ENCODE data around the gene HOMER2. TPM values are rescaled to one million over a fixed set of nuclear protein-coding genes. Genes with fewer than 3 reads are reported as not detected.

Gene HOMER2
- total and polyA plus RNA-seq, 4 donors, result 4.3 to 62.0 (median 23.6) TPM

- Histone ChIP-seq H3K27ac (ENCODE audit: low read depth in 1 of 2, low read length in 2 of 2) (no peak overlapping the region), H3K36me3 (ENCODE audit: control insufficient read depth in 4 of 4, insufficient read depth in 3 of 4, low read depth in 1 of 4, low read length in 3 of 4) (no peaks in the 10 kb centered on the region), H3K27me3 (ENCODE audit: control insufficient read depth in 4 of 4, insufficient read depth in 4 of 4, low read length in 3 of 4) (no peaks in the 10 kb centered on the region), H3K4me1 (ENCODE audit: control insufficient read depth in 4 of 4, insufficient read depth in 4 of 4, low read length in 3 of 4) (peaks cover 0 to 17% (median 5%) of the 10 kb centered on the region in 4 donors), H3K9me3 (ENCODE audit: control insufficient read depth in 4 of 4, low read length in 3 of 4) (peaks cover 0 to 9% (median 5%) of the 10 kb centered on the region in 4 donors), H3K9ac (ENCODE audit: low read depth in 1 of 2, low read length in 2 of 2) (no peak overlapping the region), H3K4me3 (ENCODE audit: low read depth in 1 of 3, low read length in 3 of 3) (no peak overlapping the region)
- 88% methylated on average over 4 of the region's 4 CpGs for WGBS
- no peak for TF ChIP-seq FOXA2 (IDR thresholded peaks at IDR 0.05)
- TF ChIP-seq ATF3 (IDR thresholded peaks at IDR 0.05), result no peak
- no peak for TF ChIP-seq NR2F2 (IDR thresholded peaks at IDR 0.05)
- no peak for TF ChIP-seq SP1 (IDR thresholded peaks at IDR 0.05)
- TF ChIP-seq TAF1 (conservative IDR thresholded peaks at IDR 0.05), result no peak
- TF ChIP-seq MAX (IDR thresholded peaks at IDR 0.05), result no peak
- no peak for TF ChIP-seq YY1 (IDR thresholded peaks at IDR 0.05)
- TF ChIP-seq HNF4G (IDR thresholded peaks at IDR 0.05), result no peak
- DNase-seq (ENCODE audit: low spot score), result no peak
Observed at GRCh38 chr15:82911458-82911857, 41.1 kb downstream of the HOMER2 start.

GRCh38 chr15:82910721-82911120 is 41.8 kb downstream of the HOMER2 start:
- peaks cover 0 to 10% (median 3%) of the 10 kb centered on the region in 4 donors for H3K4me1 ChIP-seq (ENCODE audit: control insufficient read depth in 4 of 4, insufficient read depth in 4 of 4, low read length in 3 of 4)
- TF ChIP-seq NR2F2 (IDR thresholded peaks at IDR 0.05), result no peak
- no peak for TF ChIP-seq HNF4G (IDR thresholded peaks at IDR 0.05)
- no peak for TF ChIP-seq MAX (IDR thresholded peaks at IDR 0.05)
- TF ChIP-seq ATF3 (IDR thresholded peaks at IDR 0.05), result no peak
- no peak for TF ChIP-seq FOXA2 (IDR thresholded peaks at IDR 0.05)
- no peaks in the 10 kb centered on the region for H3K27me3 ChIP-seq (ENCODE audit: control insufficient read depth in 4 of 4, insufficient read depth in 4 of 4, low read length in 3 of 4)
- no peak overlapping the region for H3K4me3 ChIP-seq (ENCODE audit: low read depth in 1 of 3, low read length in 3 of 3)
- H3K36me3 ChIP-seq (ENCODE audit: control insufficient read depth in 4 of 4, insufficient read depth in 3 of 4, low read depth in 1 of 4, low read length in 3 of 4), result no peaks in the 10 kb centered on the region
- H3K27ac ChIP-seq (ENCODE audit: low read depth in 1 of 2, low read length in 2 of 2), result no peak overlapping the region
- peaks cover 0 to 9% (median 5%) of the 10 kb centered on the region in 4 donors for H3K9me3 ChIP-seq (ENCODE audit: control insufficient read depth in 4 of 4, low read length in 3 of 4)
- DNase-seq (ENCODE audit: low spot score), result no peak
- no peak overlapping the region for H3K9ac ChIP-seq (ENCODE audit: low read depth in 1 of 2, low read length in 2 of 2)
- 80% methylated on average over 4 of the region's 4 CpGs for WGBS

GRCh38 chr15:82909080-82909815 is 43.3 kb downstream of the HOMER2 start:
- Histone ChIP-seq H3K4me1 (ENCODE audit: control insufficient read depth in 4 of 4, insufficient read depth in 4 of 4, low read length in 3 of 4) (peaks cover 0 to 2% (median 0%) of the 10 kb centered on the region in 4 donors), H3K9me3 (ENCODE audit: control insufficient read depth in 4 of 4, low read length in 3 of 4) (peaks cover 0 to 9% (median 5%) of the 10 kb centered on the region in 4 donors), H3K4me3 (ENCODE audit: low read depth in 1 of 3, low read length in 3 of 3) (no peak overlapping the region), H3K27me3 (ENCODE audit: control insufficient read depth in 4 of 4, insufficient read depth in 4 of 4, low read length in 3 of 4) (no peaks in the 10 kb centered on the region), H3K27ac (ENCODE audit: low read depth in 1 of 2, low read length in 2 of 2) (no peak overlapping the region), H3K36me3 (ENCODE audit: control insufficient read depth in 4 of 4, insufficient read depth in 3 of 4, low read depth in 1 of 4, low read length in 3 of 4) (no peaks in the 10 kb centered on the region), H3K9ac (ENCODE audit: low read depth in 1 of 2, low read length in 2 of 2) (no peak overlapping the region)
- WGBS, result 95% methylated on average over 6 of the region's 6 CpGs
- no peak for DNase-seq (ENCODE audit: low spot score)
- no peak for TF ChIP-seq EGR1 (IDR thresholded peaks at IDR 0.05; ENCODE audit: low read depth in 2 of 2)
- TF ChIP-seq HNF4A (conservative IDR thresholded peaks at IDR 0.05), result no peak
- no peak for TF ChIP-seq ZBTB33 (IDR thresholded peaks at IDR 0.05)
- TF ChIP-seq NR2F2 (IDR thresholded peaks at IDR 0.05), result no peak
